ENCODE results near the gene DOCK2. TPM values are rescaled to one million over a fixed set of nuclear protein-coding genes. Genes with fewer than 3 reads are reported as not detected.

DOCK2 gene
- total and polyA plus RNA-seq, 2 of the 8 experiments (the other 6 are each of a cell fraction or from before 2014, with no cell fraction given) = 3.9 to 5.7 TPM

DNA sequence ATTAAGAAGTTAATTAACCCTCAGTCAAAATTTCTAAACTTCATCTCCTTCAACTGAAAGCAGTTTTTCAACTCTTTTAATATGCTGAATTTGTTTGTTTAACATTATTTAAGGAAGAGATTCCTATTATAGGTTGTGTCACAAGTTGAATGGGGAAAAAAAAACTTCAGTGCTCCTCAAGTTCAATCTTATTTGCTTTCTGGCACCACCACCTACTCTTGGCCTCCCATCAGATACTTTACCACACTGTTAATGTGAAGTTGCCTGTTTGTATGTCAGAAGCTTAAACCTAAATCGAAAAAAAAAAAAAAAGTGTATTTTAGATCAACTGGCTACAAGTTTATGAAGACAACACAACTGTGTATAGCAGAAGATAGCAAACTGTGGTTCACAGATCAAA is 4.1 kb upstream of the DOCK2 start:
- Histone ChIP-seq H3K9me3 (ENCODE audit: insufficient read depth in 2 of 2, low read depth in 1 of 2, low read length in 1 of 2) (0 out of 4 replicates have a peak, but pooled peaks cover 0 to 4% of the 10 kb centered on the region in 2 experiments), H3K23me2 (ENCODE audit: low read depth, low read length) (peaks cover 3% of the 10 kb centered on the region; the same call in 1 of the 2 replicates), H3K4ac (replicated peaks; ENCODE audit: insufficient read length, low read depth, low read length) (no peak overlapping the region), H2AK5ac (ENCODE audit: low read depth, low read length) (no peak overlapping the region), H3K36me3 (ENCODE audit: control insufficient read depth in 2 of 4, insufficient read depth in 4 of 4, low read length in 3 of 4) (no peaks in the 10 kb centered on the region), H3K18ac (ENCODE audit: extremely low read depth, low read length) (no peak overlapping the region), H3K4me1 (replicated peaks in 1 of 4; ENCODE audit: control insufficient read depth in 3 of 4, insufficient read depth in 4 of 4, low read length in 3 of 4) (peaks cover 0 to 10% (median 4%) of the 10 kb centered on the region in 4 experiments; a peak in 6 of 7 replicates), H2BK120ac (replicated peaks; ENCODE audit: low read depth, low read length) (no peak overlapping the region), H4K91ac (replicated peaks; ENCODE audit: insufficient read length, low read length) (no peak overlapping the region), H4K20me1 (replicated peaks in 1 of 2; ENCODE audit: control insufficient read depth in 1 of 2, insufficient read depth in 2 of 2, low read length in 2 of 2) (no peaks in the 10 kb centered on the region), H2BK20ac (ENCODE audit: low read length) (no peak overlapping the region), H3K79me2 (ENCODE audit: control insufficient read depth in 1 of 2, insufficient read depth in 2 of 2, low read length in 2 of 2) (no peaks in the 10 kb centered on the region), H3K4me2 (ENCODE audit: insufficient read depth in 1 of 2, low read depth in 2 of 2, low read length in 2 of 2) (no peak overlapping the region), H2AFZ (ENCODE audit: low read length) (no peak overlapping the region), H3K79me1 (ENCODE audit: low read depth, low read length) (no peaks in the 10 kb centered on the region), H3K27me3 (replicated peaks in 1 of 4; ENCODE audit: control insufficient read depth in 3 of 4, extremely low read depth in 1 of 4, insufficient read depth in 3 of 4, low read length in 3 of 4) (peaks cover 0 to 17% (median 6%) of the 10 kb centered on the region in 4 experiments; a peak in 5 of 7 replicates), H4K8ac (ENCODE audit: extremely low read depth, insufficient read depth, low read length) (no peak overlapping the region), H3K27ac (ENCODE audit: low read depth, low read length) (no peak overlapping the region), H3K14ac (ENCODE audit: insufficient read length) (no peak overlapping the region), H2BK12ac (ENCODE audit: low read depth, low read length) (no peak overlapping the region), H3K23ac (ENCODE audit: insufficient read length) (no peak overlapping the region), H3K9ac (replicated peaks in 1 of 4; ENCODE audit: extremely low read depth in 1 of 4, low read depth in 3 of 4, low read length in 3 of 4) (no peak overlapping the region), H3K56ac (replicated peaks; ENCODE audit: insufficient read length, low read depth, low read length) (no peak overlapping the region), H3K4me3 (ENCODE audit: extremely low read depth in 1 of 4, insufficient read depth in 2 of 4, low read depth in 3 of 4, low read length in 4 of 4) (no peak overlapping the region), H2BK5ac (ENCODE audit: low read depth, low read length) (no peak overlapping the region), H2BK15ac (ENCODE audit: low read length) (no peak overlapping the region), H4K5ac (ENCODE audit: insufficient read length, low read depth, low read length) (no peak overlapping the region)
- CTCF ChIA-PET (ENCODE audit: partially characterized antibody) = no interaction called here
- FAIRE-seq (no peak), DNase-seq (ENCODE audit: low read depth in 1 of 2, low spot score in 2 of 2) (no peak)
- POLR2A ChIA-PET (ENCODE audit: partially characterized antibody) = no interaction called here
- WGBS, 2 experiments (ENCODE audit: extremely low coverage in 1 of 2, insufficient coverage in 1 of 2, insufficient read length in 1 of 2, insufficient replicate concordance in 2 of 2, low coverage in 1 of 2, low lambda C conversion rate in 2 of 2, missing lambda C conversion rate in 1 of 2) = no CpG with 5 or more reads among the region's 1 CpG
- TF ChIP-seq EZH2 (IDR thresholded peaks at IDR 0.05; ENCODE audit: low read depth, low read length, severe bottlenecking) = no peak
- TF ChIP-seq TAF7 (optimal IDR thresholded peaks at IDR 0.05; ENCODE audit: borderline replicate concordance, low read depth, low read length) = no peak
- TF ChIP-seq TEAD4 (IDR thresholded peaks at IDR 0.05; ENCODE audit: low read depth, low read length) = no peak
- no peak for TF ChIP-seq CHD1 (IDR thresholded peaks at IDR 0.05; ENCODE audit: low read depth, low read length)
